Measurements from ENCODE around the gene IQGAP3. TPM values are rescaled to one million over a fixed set of nuclear protein-coding genes. Genes with fewer than 3 reads are reported as not detected.

Gene IQGAP3
- total and polyA plus RNA-seq, 2 donors (not counting 1 experiment from before 2014, with no cell fraction given): 0.07 to 0.12 TPM

- Histone ChIP-seq H3K36me3 (replicated peaks in 1 of 2; ENCODE audit: control extremely low read depth in 1 of 2, control insufficient read depth in 1 of 2, extremely low read depth in 1 of 2, insufficient read depth in 2 of 2, low read length in 1 of 2) (no peaks in the 10 kb centered on the region), H3K4me1 (ENCODE audit: control insufficient read depth in 2 of 2, insufficient read depth in 2 of 2, low read length in 2 of 2) (peaks cover 24 to 40% of the 10 kb centered on the region in 2 donors), H3K9ac (ENCODE audit: low read length) (no peak overlapping the region), H4K20me1 (ENCODE audit: control insufficient read depth, insufficient read depth, low read length, poor library complexity, severe bottlenecking) (no peaks in the 10 kb centered on the region), H2AFZ (ENCODE audit: insufficient read depth, low read depth, low read length, poor library complexity, severe bottlenecking) (peak overlapping the region; percentile 29), H3K9me3 (ENCODE audit: control extremely low read depth in 1 of 3, control insufficient read depth in 2 of 3, insufficient read depth in 1 of 3, low read length in 2 of 3) (no peaks in the 10 kb centered on the region), H3K4me2 (replicated peaks; ENCODE audit: low read depth, low read length, poor library complexity, severe bottlenecking) (peak overlapping the region; percentile 33), H3K27ac (ENCODE audit: low read length in 2 of 2) (peak overlapping the region; percentile 10 to 54), H3K79me2 (ENCODE audit: control insufficient read depth, insufficient read depth, low read length) (peaks cover under 1% of the 10 kb centered on the region), H3K4me3 (ENCODE audit: control extremely low read depth in 1 of 5, extremely low read depth in 1 of 5, insufficient read depth in 1 of 5, low read depth in 2 of 5, low read length in 4 of 5) (peak overlapping the region in 1 of 5 experiments; percentile 11), H3K27me3 (replicated peaks in 1 of 4; ENCODE audit: control extremely low read depth in 1 of 4, control insufficient read depth in 3 of 4, insufficient read depth in 4 of 4, low read length in 3 of 4) (no peaks in the 10 kb centered on the region)
- TF ChIP-seq EZH2 (IDR thresholded peaks at IDR 0.05; ENCODE audit: borderline replicate concordance, insufficient read depth, low read depth, low read length, poor library complexity, severe bottlenecking) (no peak), CTCF (IDR thresholded peaks at IDR 0.05) (no peak)
- ChIA-PET CTCF (interaction anchor here (0.7 to 2.8 kb wide), 12 partner anchors 10 to 116 kb away, joined by 3 to 15 read pairs (median 4); no protein-coding TSS in a partner anchor), POLR2A (interaction anchor here (2.8 kb wide), 1 partner anchor 17 kb away, joined by 10 read pairs; no protein-coding TSS in a partner anchor)
- Mint-ChIP-seq H3K9me3 (ENCODE audit: insufficient read depth) (no peaks in the 10 kb centered on the region), H3K27me3 (no peaks in the 10 kb centered on the region), H3K27ac (peak overlapping the region; percentile 42), H3K4me3 (peak overlapping the region; percentile 52), H3K4me1 (peaks cover 49% of the 10 kb centered on the region)
- intact Hi-C loops (cut with micrococcal nuclease): loop anchor here (10.0 kb wide), 1 partner anchor 1184 kb away; the partner anchor contains the start of gene RUSC1
- peak; percentile 45 for DNase-seq
- no peak for ATAC-seq (ENCODE audit: low read depth)
- 68% methylated on average over 6 of the region's 7 CpGs for WGBS (ENCODE audit: insufficient coverage)
Measured at GRCh38 chr1:156508205-156508954, 64.0 kb downstream of the IQGAP3 start.

GRCh38 chr1:156506450-156506849 lies 65.9 kb downstream of the IQGAP3 start:
- H3K9me3 ChIP-seq (ENCODE audit: control extremely low read depth in 1 of 3, control insufficient read depth in 2 of 3, insufficient read depth in 1 of 3, low read length in 2 of 3): no peaks in the 10 kb centered on the region
- no peak for DNase-seq
- H4K20me1 ChIP-seq (ENCODE audit: control insufficient read depth, insufficient read depth, low read length, poor library complexity, severe bottlenecking): no peaks in the 10 kb centered on the region
- no peak overlapping the region for H2AFZ ChIP-seq (ENCODE audit: insufficient read depth, low read depth, low read length, poor library complexity, severe bottlenecking)
- Mint-ChIP-seq H3K9me3 (ENCODE audit: insufficient read depth) (no peaks in the 10 kb centered on the region), H3K27ac (peak overlapping the region; percentile 99), H3K4me3 (no peak overlapping the region), H3K4me1 (peaks cover 67% of the 10 kb centered on the region), H3K27me3 (no peaks in the 10 kb centered on the region)
- no peak for ATAC-seq (ENCODE audit: low read depth)
- peaks cover 44 to 59% of the 10 kb centered on the region in 2 donors for H3K4me1 ChIP-seq (ENCODE audit: control insufficient read depth in 2 of 2, insufficient read depth in 2 of 2, low read length in 2 of 2)
- no peaks in the 10 kb centered on the region for H3K36me3 ChIP-seq (replicated peaks in 1 of 2; ENCODE audit: control extremely low read depth in 1 of 2, control insufficient read depth in 1 of 2, extremely low read depth in 1 of 2, insufficient read depth in 2 of 2, low read length in 1 of 2)
- TF ChIP-seq CTCF (IDR thresholded peaks at IDR 0.05): no peak
- no peak for TF ChIP-seq EZH2 (IDR thresholded peaks at IDR 0.05; ENCODE audit: borderline replicate concordance, insufficient read depth, low read depth, low read length, poor library complexity, severe bottlenecking)
- H3K27me3 ChIP-seq (replicated peaks in 1 of 4; ENCODE audit: control extremely low read depth in 1 of 4, control insufficient read depth in 3 of 4, insufficient read depth in 4 of 4, low read length in 3 of 4): no peaks in the 10 kb centered on the region
- ChIA-PET CTCF (interaction anchor here (1.7 to 2.7 kb wide), 2 partner anchors 18 to 26 kb away, joined by 7 to 15 read pairs; no protein-coding TSS in a partner anchor), POLR2A (interaction anchor here (0.7 to 2.8 kb wide), 3 partner anchors 15 to 49 kb away, joined by 3 to 12 read pairs (median 10); no protein-coding TSS in a partner anchor)
- 100% methylated on average over 1 of the region's 2 CpGs for WGBS (ENCODE audit: insufficient coverage)
- H3K9ac ChIP-seq (ENCODE audit: low read length): no peak overlapping the region
- no peak overlapping the region for H3K4me2 ChIP-seq (replicated peaks; ENCODE audit: low read depth, low read length, poor library complexity, severe bottlenecking)
- peaks cover 19% of the 10 kb centered on the region for H3K79me2 ChIP-seq (ENCODE audit: control insufficient read depth, insufficient read depth, low read length)
- H3K27ac ChIP-seq (ENCODE audit: low read length in 2 of 2): peak overlapping the region in 1 of 2 donors; percentile 94
- intact Hi-C loops (cut with micrococcal nuclease): loop anchor here (10.0 kb wide), 1 partner anchor 1182 kb away; the partner anchor contains the start of gene RUSC1
- H3K4me3 ChIP-seq (ENCODE audit: control extremely low read depth in 1 of 5, extremely low read depth in 1 of 5, insufficient read depth in 1 of 5, low read depth in 2 of 5, low read length in 4 of 5): no peak overlapping the region
